ENCODE data around the gene TARS1.

Gene TARS1

DNA sequence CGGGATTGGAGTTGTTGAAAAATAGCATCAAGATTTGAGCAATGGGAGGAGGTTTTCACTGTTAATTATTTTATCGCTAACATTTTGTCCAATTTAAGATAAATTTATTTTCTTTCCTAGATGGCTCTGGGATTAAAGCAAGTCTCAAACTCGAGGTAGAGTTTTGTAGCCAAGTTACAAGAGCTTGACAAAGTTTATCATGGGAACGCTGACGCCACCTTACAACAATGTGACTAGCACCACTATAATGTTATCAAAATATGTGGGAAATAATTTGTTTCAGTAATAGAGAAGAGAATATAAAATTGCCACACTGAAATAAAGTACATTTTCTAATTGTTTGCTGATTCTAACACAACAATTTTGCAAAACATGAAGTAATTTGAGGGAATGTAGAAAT lies 19.8 kb upstream of the TARS1 start (continued):
- TF ChIP-seq, protein P1, sequence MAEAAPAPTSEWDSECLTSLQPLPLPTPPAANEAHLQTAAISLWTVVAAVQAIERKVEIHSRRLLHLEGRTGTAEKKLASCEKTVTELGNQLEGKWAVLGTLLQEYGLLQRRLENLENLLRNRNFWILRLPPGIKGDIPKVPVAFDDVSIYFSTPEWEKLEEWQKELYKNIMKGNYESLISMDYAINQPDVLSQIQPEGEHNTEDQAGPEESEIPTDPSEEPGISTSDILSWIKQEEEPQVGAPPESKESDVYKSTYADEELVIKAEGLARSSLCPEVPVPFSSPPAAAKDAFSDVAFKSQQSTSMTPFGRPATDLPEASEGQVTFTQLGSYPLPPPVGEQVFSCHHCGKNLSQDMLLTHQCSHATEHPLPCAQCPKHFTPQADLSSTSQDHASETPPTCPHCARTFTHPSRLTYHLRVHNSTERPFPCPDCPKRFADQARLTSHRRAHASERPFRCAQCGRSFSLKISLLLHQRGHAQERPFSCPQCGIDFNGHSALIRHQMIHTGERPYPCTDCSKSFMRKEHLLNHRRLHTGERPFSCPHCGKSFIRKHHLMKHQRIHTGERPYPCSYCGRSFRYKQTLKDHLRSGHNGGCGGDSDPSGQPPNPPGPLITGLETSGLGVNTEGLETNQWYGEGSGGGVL (tag by site-specific recombination; IDR thresholded peaks at IDR 0.05) = no peak
- no peak for TF ChIP-seq MZF1 (tag by site-specific recombination; IDR thresholded peaks at IDR 0.05; ENCODE audit: borderline replicate concordance)
- TF ChIP-seq ZFP37 (tag by site-specific recombination; IDR thresholded peaks at IDR 0.05) = no peak
- TF ChIP-seq, protein P2, sequence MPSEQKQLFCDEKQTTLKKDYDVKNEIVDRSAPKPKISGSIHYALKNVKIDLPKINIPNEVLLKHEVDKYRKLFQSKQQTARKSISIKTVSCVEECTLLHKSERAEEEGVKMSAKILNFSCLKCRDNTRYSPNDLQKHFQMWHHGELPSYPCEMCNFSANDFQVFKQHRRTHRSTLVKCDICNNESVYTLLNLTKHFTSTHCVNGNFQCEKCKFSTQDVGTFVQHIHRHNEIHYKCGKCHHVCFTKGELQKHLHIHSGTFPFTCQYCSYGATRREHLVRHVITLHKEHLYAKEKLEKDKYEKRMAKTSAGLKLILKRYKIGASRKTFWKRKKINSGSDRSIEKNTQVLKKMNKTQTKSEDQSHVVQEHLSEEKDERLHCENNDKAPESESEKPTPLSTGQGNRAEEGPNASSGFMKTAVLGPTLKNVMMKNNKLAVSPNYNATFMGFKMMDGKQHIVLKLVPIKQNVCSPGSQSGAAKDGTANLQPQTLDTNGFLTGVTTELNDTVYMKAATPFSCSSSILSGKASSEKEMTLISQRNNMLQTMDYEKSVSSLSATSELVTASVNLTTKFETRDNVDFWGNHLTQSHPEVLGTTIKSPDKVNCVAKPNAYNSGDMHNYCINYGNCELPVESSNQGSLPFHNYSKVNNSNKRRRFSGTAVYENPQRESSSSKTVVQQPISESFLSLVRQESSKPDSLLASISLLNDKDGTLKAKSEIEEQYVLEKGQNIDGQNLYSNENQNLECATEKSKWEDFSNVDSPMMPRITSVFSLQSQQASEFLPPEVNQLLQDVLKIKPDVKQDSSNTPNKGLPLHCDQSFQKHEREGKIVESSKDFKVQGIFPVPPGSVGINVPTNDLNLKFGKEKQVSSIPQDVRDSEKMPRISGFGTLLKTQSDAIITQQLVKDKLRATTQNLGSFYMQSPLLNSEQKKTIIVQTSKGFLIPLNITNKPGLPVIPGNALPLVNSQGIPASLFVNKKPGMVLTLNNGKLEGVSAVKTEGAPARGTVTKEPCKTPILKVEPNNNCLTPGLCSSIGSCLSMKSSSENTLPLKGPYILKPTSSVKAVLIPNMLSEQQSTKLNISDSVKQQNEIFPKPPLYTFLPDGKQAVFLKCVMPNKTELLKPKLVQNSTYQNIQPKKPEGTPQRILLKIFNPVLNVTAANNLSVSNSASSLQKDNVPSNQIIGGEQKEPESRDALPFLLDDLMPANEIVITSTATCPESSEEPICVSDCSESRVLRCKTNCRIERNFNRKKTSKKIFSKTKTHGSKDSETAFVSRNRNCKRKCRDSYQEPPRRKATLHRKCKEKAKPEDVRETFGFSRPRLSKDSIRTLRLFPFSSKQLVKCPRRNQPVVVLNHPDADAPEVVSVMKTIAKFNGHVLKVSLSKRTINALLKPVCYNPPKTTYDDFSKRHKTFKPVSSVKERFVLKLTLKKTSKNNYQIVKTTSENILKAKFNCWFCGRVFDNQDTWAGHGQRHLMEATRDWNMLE (tag by site-specific recombination; conservative IDR thresholded peaks at IDR 0.05; ENCODE audit: low read depth) = no peak
- TF ChIP-seq ZSCAN16 (tag by site-specific recombination; IDR thresholded peaks at IDR 0.05) = no peak
- no peak for TF ChIP-seq GLI2 (tag by site-specific recombination; IDR thresholded peaks at IDR 0.05; ENCODE audit: borderline replicate concordance, low read depth)
- TF ChIP-seq ZFP3 (tag by site-specific recombination; IDR thresholded peaks at IDR 0.05; ENCODE audit: low read depth) = no peak
- no peak for TF ChIP-seq YY2 (tag by site-specific recombination; IDR thresholded peaks at IDR 0.05)
- no peak for TF ChIP-seq KLF10 (tag by site-specific recombination; IDR thresholded peaks at IDR 0.05)

DNA sequence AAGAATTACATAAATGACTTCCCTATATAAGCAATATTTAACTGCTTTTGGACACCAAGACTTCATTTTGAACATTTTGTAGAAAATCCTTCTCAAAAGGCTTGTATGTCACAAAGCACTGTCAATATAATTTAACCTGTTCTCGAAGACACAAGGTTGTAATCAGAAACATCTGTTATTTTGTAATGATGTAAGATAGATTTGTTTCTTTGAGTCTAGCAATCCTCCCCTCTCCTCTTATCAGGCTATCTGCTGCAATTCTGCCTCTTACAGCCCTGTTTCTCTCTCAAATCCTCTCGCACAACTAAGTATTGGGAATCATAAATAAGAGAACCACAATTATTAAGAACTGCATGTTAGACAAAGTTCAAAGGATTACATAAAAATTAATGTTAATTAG lies 18.6 kb upstream of the TARS1 start:
- Histone ChIP-seq H3K4me1 (ENCODE audit: control insufficient read depth, insufficient read depth, low read length) (no peaks in the 10 kb centered on the region), H3K27ac (ENCODE audit: extremely low read depth, low read depth, low read length) (no peak overlapping the region), H3K4me3 (ENCODE audit: low read depth, low read length) (no peak overlapping the region), H3K36me3 (ENCODE audit: control insufficient read depth in 2 of 2, insufficient read depth in 1 of 2, low read length in 2 of 2) (no peaks in the 10 kb centered on the region), H3K9me3 (ENCODE audit: control insufficient read depth, insufficient read depth, low read depth, low read length) (no peaks in the 10 kb centered on the region)
- TF ChIP-seq ZNF350 (tag by site-specific recombination; IDR thresholded peaks at IDR 0.05) = no peak
- TF ChIP-seq IKZF3 (tag by site-specific recombination; IDR thresholded peaks at IDR 0.05) = no peak
- no peak for TF ChIP-seq ZNF324 (tag by site-specific recombination; IDR thresholded peaks at IDR 0.05)
- TF ChIP-seq ZSCAN30 (tag by site-specific recombination; IDR thresholded peaks at IDR 0.05) = no peak
- TF ChIP-seq ZNF114 (tag by site-specific recombination; IDR thresholded peaks at IDR 0.05) = no peak
- no peak for TF ChIP-seq ZFP69B (tag by site-specific recombination; IDR thresholded peaks at IDR 0.05)
- TF ChIP-seq ZNF16 (tag by site-specific recombination; IDR thresholded peaks at IDR 0.05; ENCODE audit: low read depth) = no peak
- TF ChIP-seq ZNF239 (tag by site-specific recombination; IDR thresholded peaks at IDR 0.05) = no peak
- TF ChIP-seq OVOL3 (tag by site-specific recombination; IDR thresholded peaks at IDR 0.05) = no peak
- no peak for TF ChIP-seq ZNF792 (tag by site-specific recombination; IDR thresholded peaks at IDR 0.05)
- TF ChIP-seq ZNF23 (tag by site-specific recombination; IDR thresholded peaks at IDR 0.05; ENCODE audit: borderline replicate concordance) = no peak
- no peak for TF ChIP-seq ZNF473 (tag by site-specific recombination; IDR thresholded peaks at IDR 0.05)
- TF ChIP-seq, protein P3, sequence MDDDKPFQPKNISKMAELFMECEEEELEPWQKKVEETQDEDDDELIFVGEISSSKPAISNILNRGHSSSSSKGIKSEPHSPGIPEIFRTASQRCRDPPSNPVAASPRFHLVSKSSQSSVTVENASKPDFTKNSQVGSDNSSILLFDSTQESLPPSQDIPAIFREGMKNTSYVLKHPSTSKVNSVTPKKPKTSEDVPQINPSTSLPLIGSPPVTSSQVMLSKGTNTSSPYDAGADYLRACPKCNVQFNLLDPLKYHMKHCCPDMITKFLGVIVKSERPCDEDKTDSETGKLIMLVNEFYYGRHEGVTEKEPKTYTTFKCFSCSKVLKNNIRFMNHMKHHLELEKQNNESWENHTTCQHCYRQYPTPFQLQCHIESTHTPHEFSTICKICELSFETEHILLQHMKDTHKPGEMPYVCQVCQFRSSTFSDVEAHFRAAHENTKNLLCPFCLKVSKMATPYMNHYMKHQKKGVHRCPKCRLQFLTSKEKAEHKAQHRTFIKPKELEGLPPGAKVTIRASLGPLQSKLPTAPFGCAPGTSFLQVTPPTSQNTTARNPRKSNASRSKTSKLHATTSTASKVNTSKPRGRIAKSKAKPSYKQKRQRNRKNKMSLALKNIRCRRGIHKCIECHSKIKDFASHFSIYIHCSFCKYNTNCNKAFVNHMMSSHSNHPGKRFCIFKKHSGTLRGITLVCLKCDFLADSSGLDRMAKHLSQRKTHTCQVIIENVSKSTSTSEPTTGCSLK (tag by site-specific recombination; IDR thresholded peaks at IDR 0.05) = no peak
- TF ChIP-seq ZIC2 (tag by site-specific recombination; IDR thresholded peaks at IDR 0.05) = no peak
- TF ChIP-seq ZNF521 (tag by site-specific recombination; IDR thresholded peaks at IDR 0.05) = no peak
- CTCF ChIA-PET = interaction anchor here (0.5 to 2.3 kb wide), 11 partner anchors 8 to 1081 kb away, joined by 3 to 10 read pairs (median 3); no protein-coding TSS in a partner anchor
- POLR2A ChIA-PET = no interaction called here
